GM19452 (cell line): ENCODE results near the gene PRDM16.

Experiments
- ATAC-seq: cut with Tn5 transposase; IDR thresholded peaks from one replicate; pipeline ENCODE4 v1.9.1; 2021; ENCODE audit not compliant: unreplicated experiment

PRDM16 gene

DNA sequence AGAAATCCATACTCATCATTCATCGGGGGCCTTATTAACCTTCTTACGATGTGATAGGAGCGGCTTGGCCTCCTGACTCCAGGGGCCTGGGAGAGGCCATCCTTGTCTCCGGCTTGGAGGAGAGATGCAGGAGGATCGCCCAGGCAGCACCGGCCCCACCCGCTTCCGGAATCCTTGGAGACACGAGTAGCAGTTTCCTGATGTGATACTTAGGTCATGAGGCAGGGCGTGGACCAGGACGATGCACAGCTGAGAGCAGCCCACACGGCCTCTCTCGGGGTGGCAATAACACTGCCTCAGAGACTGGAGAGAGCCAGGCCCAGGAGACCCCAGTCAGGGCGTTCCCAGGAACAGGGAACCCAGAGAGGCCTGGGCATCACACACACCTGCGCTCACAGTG, 221.9 kb downstream of the PRDM16 start:
- ATAC-seq = no peak

- no peak for ATAC-seq
Observed at GRCh38 chr1:3292051-3292722, 223.2 kb downstream of the PRDM16 start.

GRCh38 chr1:3292868-3293562, 224.0 kb downstream of the PRDM16 start:
- no peak for ATAC-seq

DNA sequence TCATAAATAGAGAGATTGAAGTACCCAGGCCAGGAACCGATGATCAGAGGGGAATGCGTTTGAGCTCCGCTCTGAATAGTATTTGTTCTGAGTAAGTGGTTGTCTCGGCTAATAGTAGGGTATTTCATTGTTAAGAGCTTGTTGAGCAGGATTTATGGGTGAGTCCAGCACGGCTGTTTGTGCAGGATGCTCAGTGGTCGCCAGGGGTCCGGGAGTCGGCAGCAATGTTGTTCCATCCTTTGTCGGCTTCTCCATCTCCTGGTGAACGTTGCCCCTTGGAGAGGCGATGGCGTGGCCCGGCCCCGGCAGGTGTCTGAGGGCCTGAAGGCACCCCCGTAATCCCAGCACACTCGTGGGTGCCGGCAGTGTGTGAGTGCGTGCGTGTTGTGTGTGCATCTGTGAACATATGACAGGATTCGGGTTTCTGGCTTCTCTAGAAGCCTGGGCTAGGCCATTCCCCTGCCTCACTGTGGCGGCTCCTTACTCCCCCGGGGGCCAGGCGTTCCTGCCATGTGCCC, 224.6 kb downstream of the PRDM16 start:
- ATAC-seq = no peak

GRCh38 chr1:3294450-3294849, 225.4 kb downstream of the PRDM16 start:
- ATAC-seq = no peak

GRCh38 chr1:3295846-3296245, 226.8 kb downstream of the PRDM16 start:
- ATAC-seq = no peak

DNA sequence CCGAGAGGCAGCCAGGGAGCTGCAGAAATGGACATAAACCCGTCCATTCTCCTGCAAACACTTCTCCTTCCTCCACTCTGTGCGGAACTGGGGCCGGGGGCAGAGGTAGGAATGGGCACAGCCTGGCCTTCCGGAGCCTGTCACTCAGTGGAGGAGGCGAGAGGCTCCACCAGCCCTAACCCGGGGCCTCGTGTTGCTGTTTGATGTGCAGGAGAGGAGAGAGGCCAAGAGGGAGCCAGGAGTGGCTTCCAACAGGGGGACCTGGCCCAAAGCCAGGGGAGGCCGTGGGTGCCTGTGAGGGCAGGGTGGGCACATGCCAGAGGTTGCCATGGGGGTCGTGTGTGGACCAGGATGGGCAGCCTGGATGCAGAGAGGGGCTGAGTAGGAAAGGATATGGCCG, 227.3 kb downstream of the PRDM16 start:
- ATAC-seq = no peak

GRCh38 chr1:3296826-3297225, 227.8 kb downstream of the PRDM16 start:
- no peak for ATAC-seq

DNA sequence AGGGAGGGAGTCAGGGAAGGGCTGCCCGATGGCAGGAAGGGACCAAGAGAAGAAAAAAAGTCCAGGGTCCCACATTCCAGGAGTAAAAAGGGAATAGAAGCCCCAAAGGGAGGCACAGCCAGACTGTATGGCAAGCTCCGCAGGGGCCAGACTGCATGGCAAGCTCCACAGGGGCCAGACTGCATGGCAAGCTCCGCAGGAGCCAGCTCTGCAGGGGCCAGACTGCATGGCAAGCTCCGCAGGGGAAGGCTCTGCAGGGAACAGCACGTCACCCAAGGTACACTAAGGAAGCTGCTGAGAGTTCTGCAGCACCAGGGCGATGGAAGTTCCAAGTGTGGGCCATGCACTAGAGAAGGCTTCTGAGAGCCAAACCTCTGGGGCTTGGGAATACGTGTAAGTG, 228.8 kb downstream of the PRDM16 start:
- ATAC-seq = no peak

- no peak for ATAC-seq
Observed at GRCh38 chr1:3298197-3298596, 229.2 kb downstream of the PRDM16 start.

- no peak for ATAC-seq
Observed at GRCh38 chr1:3304246-3304645, 235.2 kb downstream of the PRDM16 start.

DNA sequence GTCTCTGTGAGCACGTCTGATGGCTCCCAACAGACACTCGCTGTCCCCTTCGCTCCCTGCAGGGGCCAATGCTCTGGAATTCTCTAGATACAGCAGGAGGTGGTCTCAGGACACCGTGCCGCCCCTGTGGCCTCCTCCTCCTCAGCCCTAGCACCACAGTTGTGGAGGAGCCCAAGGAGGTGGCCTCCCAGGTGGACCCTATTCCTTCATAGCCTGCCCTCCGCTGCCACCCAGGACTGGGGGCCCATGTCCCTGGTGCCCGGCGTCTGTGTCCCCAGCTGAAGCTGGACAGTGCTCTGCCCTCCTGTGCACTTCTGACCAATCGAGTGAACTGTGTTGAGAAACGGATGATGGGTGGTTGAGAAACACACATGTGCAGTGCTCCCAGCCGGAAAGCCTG, 235.7 kb downstream of the PRDM16 start:
- ATAC-seq = no peak

DNA sequence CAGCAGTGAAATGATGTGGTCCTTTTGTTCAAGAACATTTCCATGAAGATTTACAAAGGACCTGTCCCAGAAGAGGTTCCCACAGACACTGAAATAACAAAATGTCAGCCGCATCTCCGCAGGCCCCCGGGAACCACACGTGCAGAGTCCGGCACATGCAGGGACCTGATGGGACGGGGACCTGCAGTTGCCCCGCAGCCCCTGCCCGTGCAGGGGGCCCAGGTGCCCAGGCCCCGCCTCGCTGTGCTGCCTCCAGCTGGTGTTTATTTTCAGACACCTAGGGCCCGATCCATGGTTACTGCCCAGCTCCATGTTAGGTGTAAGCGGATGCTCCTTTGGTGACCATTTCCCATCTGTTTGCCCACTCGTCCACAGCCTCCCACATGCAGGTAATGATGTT, 236.2 kb downstream of the PRDM16 start:
- ATAC-seq = no peak

DNA sequence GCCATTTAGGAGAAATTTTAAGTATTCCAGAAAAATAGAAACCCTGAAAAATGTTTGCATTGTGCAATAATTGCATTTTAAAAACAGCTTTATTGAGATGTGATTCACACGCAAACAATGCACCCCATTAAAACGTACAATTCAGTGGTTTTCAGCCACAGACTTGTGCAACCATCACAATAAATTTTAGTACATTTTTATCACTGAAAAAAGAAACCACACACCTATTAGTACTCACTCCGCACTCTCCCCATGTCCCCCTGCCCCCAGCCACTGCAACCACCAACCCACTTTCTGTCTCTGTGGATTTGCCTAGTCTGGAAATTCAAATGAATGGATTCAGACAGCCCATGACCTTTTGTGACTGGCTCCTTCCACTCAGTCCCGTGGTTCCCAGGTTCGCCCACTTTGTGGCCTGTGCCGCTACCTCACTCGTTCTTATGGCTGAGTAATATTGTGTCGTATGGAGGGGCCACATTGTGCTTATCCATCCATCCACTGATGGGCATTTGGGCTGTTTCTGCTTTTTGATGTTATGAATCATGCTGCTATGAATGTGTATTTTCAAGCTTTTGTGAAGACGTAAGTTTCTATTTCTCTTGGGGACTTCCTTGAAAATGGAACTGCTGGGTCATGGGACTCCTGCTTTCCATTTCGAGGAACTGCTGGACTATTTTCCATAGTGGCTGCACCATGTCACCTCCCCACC, 237.7 kb downstream of the PRDM16 start:
- no peak for ATAC-seq

DNA sequence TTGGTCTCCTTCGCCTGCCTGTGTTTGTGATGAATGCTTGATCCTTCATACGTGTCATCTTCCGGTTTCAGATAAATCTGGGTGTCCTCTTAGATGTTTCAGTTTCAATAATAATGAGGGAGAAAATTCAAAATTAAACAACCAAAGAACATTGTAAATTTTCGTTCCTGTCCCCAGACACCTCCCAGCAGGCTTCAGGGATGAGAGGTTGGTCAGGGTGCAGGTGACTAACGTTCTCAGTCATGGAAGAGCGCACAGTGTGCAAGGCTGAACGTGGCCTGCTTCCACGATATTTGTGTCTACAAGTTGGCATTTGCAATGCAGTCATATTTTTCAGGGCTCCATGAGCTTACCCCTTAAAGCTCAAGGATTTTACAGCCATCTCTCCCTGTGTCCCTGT, 238.4 kb downstream of the PRDM16 start:
- no peak for ATAC-seq

- no peak for ATAC-seq
Observed at GRCh38 chr1:3308053-3308452, 239.1 kb downstream of the PRDM16 start.

- ATAC-seq = no peak
Observed at GRCh38 chr1:3310718-3311400, 241.9 kb downstream of the PRDM16 start.

DNA sequence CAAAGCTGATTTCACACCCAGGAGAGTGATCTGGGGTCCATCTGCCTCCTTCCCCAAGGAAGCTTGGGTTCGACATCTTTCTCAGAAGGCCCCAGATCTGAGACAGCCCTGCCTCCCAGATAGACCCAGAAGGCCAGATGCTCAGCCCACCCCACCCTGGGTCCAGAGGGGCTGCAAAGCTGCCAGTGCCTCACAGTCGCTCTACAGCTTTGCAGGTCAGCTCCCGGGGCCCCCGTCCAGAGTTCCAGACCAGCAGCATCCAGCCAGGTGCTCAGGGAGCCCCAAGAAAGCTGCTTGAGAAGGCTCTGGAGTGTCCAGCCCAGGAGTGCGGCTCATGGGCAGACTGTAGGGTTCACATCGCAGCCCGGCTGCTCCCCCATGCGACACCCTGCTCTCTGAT, 242.7 kb downstream of the PRDM16 start:
- ATAC-seq = no peak

GRCh38 chr1:3312310-3312897, 243.4 kb downstream of the PRDM16 start:
- ATAC-seq = no peak

- no peak for ATAC-seq
Observed at GRCh38 chr1:3312898-3313575, 244.0 kb downstream of the PRDM16 start.

DNA sequence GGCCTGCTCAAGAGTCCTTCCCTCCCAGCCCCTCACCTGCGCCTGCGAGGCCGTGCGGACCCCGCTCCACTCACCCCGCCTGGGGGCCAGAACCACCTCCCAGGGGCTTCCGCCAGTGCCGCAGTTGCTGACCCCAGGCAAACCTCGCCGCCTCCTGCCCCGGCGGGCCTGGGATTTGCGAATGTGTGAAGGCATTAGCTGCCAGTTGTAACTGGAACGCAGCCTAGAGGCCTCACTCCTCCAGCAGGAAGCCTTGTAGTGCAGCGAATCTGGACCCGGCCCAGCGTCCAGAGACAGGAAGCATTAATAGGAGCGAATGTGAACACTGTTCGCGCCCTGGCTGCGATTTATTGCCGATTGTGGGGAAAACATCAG, 244.6 kb downstream of the PRDM16 start:
- no peak for ATAC-seq
